Endothelial cell of hepatic sinusoid (primary cell): Measurements from ENCODE around the gene INHBE.
"Not testable (repeated sequence)": the region's sequence is repeated elsewhere in the genome, so short reads cannot be mapped to it uniquely, and the experiment has no call there.

Experiments
- in situ Hi-C: cut with HindIII; loops from 2 replicates; pipeline ENCODE4 v1.10.0; 2017; ENCODE audit warnings: low sequenced_read_pairs

INHBE gene

GRCh38 chr12:57439762-57440266, 15.3 kb upstream of the INHBE start:
- in situ Hi-C loops, result no loop called here

- in situ Hi-C loops, result not testable (repeated sequence)
Measured at GRCh38 chr12:57441393-57441792, 13.7 kb upstream of the INHBE start.

GRCh38 chr12:57441846-57442427, 13.2 kb upstream of the INHBE start:
- in situ Hi-C loops, result no loop called here

- in situ Hi-C loops, result not testable (repeated sequence)
Measured at GRCh38 chr12:57444337-57444736, 10.8 kb upstream of the INHBE start.

DNA sequence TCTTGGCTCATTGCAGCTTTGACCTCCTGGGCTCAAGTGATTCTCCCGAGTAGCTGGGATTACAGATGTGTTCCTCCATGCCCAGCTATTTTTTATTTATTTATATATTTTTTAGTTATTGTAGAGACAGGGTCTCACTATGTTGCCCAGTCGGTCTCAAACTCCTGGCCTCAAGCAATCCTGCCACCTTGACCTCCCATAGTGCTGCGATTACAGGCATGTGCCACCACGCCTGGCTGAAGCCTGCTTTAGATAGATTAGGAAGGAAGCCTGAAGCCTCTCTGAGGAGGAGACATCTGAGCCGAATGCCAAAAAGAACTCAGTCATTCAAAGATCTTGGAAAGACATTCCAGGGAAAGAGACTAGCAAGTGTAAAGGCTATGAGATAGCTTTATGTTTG, 10.4 kb upstream of the INHBE start:
- in situ Hi-C loops, result no loop called here

- in situ Hi-C loops, result no loop called here
Measured at GRCh38 chr12:57446292-57446960, 8.7 kb upstream of the INHBE start.

DNA sequence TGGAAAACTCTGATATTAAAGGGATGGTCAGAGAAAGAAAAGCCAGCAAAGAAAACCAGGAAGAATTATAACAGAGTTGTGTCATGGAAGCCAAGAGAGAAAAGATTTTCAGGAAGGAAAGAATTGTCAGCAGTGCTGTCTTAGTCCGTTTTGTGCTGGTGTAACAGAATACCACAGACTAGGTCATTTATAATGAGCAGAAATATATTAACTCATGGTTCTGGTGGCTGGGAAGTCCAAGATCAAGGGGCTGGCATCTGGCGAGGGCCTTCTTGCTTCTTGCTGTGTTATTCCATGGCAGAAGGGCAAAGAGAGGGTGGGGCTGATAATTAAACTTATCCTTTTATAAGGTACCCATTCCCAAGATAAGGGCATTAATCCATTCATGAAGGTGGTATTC, 6.4 kb upstream of the INHBE start:
- in situ Hi-C loops, result no loop called here

DNA sequence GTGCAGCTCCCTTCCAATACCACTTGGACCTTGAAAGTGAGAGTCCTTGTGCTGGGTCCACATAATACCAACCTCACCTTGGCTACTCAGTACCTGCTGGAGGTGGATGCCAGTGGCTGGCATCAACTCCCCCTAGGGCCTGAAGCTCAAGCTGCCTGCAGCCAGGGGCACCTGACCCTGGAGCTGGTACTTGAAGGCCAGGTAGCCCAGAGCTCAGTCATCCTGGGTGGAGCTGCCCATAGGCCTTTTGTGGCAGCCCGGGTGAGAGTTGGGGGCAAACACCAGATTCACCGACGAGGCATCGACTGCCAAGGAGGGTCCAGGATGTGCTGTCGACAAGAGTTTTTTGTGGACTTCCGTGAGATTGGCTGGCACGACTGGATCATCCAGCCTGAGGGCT, 5.7 kb upstream of the INHBE start:
- in situ Hi-C loops, result no loop called here

GRCh38 chr12:57450057-57450456, 5.0 kb upstream of the INHBE start:
- in situ Hi-C loops, result no loop called here

- in situ Hi-C loops, result no loop called here
Measured at GRCh38 chr12:57451233-57451778, 3.8 kb upstream of the INHBE start.

DNA sequence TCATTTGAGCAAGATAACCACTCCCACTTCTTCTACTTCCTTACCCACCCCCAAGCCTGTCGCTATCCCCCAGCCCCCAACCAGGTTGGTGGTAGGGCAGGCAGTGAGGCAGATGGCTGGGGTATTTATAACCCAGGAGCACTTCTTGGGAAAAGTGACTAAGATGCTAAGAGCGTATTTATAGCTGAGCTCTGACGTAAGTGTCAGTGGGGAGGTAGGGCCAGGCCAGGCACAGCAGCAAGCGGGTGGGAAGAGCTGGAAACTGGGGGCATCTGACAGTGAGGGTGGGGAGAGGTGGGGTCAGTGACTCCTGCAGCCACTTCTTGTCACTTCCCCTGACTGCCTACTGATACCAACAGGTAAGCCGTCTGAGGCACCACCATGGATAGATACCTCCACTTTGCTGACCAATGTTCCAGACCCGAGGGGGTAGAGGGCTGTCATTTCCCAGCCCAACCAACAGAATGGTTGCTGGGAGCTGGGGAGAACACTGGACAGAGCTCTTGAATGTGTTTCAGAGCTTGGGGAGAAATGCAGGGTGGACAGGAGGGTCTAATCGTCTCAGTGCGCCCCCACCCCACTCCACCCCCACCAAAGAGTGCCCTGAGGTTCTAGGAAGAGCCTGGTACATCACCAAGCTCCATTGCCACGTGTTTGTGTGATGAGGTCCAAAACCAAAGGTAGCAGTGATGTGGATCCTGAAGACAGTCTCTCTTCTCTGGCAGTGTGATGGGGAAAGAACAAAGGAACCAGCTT, 2.7 kb upstream of the INHBE start:
- in situ Hi-C loops, result no loop called here

GRCh38 chr12:57452937-57453509, 2.1 kb upstream of the INHBE start:
- in situ Hi-C loops, result no loop called here

DNA sequence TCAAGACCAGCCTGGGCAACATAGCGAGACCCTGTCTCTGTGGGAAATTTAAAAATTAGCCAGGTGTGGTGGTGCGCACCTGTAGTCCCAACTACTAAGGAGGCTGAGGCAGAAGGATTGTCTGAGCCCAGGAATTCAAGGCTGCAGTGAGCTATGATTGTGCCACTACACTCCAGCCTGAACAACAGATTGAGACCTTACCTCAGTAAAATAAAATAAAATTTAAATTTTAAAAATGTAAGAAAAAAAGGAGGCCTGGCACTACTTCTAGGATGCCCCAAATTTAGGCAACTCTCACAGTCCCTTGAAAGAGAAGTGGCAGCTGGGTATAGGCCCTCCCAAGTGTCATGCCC, 918 bp upstream of the INHBE start:
- in situ Hi-C loops, result no loop called here

DNA sequence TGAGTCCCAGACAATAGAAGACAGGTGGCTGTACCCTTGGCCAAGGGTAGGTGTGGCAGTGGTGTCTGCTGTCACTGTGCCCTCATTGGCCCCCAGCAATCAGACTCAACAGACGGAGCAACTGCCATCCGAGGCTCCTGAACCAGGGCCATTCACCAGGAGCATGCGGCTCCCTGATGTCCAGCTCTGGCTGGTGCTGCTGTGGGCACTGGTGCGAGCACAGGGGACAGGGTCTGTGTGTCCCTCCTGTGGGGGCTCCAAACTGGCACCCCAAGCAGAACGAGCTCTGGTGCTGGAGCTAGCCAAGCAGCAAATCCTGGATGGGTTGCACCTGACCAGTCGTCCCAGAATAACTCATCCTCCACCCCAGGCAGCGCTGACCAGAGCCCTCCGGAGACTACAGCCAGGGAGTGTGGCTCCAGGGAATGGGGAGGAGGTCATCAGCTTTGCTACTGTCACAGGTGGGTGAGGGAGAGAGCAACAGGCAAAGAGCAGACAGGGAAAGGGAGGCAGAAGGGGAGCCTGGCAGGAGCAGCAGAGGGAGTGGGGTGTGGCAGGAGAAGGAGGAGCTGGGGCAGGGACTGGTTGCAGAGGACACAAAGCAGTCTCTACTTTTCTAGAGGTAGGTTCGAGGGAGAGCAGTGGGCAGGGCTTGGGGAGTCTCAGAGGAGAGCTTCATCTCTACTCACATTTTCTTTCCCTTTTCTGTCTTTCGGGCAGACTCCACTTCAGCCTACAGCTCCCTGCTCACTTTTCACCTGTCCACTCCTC, 452 bp downstream of the INHBE start:
- in situ Hi-C loops, result no loop called here

DNA sequence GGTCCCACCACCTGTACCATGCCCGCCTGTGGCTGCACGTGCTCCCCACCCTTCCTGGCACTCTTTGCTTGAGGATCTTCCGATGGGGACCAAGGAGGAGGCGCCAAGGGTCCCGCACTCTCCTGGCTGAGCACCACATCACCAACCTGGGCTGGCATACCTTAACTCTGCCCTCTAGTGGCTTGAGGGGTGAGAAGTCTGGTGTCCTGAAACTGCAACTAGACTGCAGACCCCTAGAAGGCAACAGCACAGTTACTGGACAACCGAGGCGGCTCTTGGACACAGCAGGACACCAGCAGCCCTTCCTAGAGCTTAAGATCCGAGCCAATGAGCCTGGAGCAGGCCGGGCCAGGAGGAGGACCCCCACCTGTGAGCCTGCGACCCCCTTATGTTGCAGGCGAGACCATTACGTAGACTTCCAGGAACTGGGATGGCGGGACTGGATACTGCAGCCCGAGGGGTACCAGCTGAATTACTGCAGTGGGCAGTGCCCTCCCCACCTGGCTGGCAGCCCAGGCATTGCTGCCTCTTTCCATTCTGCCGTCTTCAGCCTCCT, 1.1 kb downstream of the INHBE start:
- in situ Hi-C loops, result no loop called here

DNA sequence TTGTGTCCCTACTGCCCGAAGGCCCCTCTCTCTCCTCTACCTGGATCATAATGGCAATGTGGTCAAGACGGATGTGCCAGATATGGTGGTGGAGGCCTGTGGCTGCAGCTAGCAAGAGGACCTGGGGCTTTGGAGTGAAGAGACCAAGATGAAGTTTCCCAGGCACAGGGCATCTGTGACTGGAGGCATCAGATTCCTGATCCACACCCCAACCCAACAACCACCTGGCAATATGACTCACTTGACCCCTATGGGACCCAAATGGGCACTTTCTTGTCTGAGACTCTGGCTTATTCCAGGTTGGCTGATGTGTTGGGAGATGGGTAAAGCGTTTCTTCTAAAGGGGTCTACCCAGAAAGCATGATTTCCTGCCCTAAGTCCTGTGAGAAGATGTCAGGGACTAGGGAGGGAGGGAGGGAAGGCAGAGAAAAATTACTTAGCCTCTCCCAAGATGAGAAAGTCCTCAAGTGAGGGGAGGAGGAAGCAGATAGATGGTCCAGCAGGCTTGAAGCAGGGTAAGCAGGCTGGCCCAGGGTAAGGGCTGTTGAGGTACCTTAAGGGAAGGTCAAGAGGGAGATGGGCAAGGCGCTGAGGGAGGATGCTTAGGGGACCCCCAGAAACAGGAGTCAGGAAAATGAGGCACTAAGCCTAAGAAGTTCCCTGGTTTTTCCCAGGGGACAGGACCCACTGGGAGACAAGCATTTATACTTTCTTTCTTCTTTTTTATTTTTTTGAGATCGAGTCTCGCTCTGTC, 1.8 kb downstream of the INHBE start:
- in situ Hi-C loops, result no loop called here

- in situ Hi-C loops, result no loop called here
Measured at GRCh38 chr12:57458665-57459054, 3.6 kb downstream of the INHBE start.

- in situ Hi-C loops, result no loop called here
Measured at GRCh38 chr12:57459055-57459749, 4.1 kb downstream of the INHBE start.
